Aorta (tissue), 5 donors: ENCODE results near the gene SUN1. TPM values are rescaled to one million over a fixed set of nuclear protein-coding genes. Genes with fewer than 3 reads are reported as not detected.
"Not testable (repeated sequence)": the region's sequence is repeated elsewhere in the genome, so short reads cannot be mapped to it uniquely, and the experiment has no call there.

ENCODE experiments used
- ATAC-seq: fragments of 200-7000 bp; cut with Tn5 transposase; one replicate; pipeline ENCODE4 v1.9.1; 2022; ENCODE audit warnings: moderate library complexity; ENCODE audit not compliant: low FRiP score
- DNase-seq, 2 donors: peaks; one replicate each; pipeline ENCODE4 v3.0.0-alpha.2; 2020
- H3K27ac ChIP-seq, 2 donors: one replicate each; pipeline ENCODE4 v1.5.1; 2013; ENCODE audit warnings: low read length in 2 of 2, mild to moderate bottlenecking in 2 of 2, moderate library complexity in 2 of 2, control low read depth in 1 of 2, inconsistent platforms in 1 of 2, low read depth in 1 of 2
- H3K27me3 ChIP-seq, 2 donors: one replicate each; pipeline ENCODE4 v1.6.1; 2013; ENCODE audit warnings: control low read depth in 1 of 2, low read length in 1 of 2, mild to moderate bottlenecking in 1 of 2, moderate library complexity in 1 of 2; ENCODE audit not compliant: insufficient read depth in 2 of 2, control insufficient read depth in 1 of 2
- H3K36me3 ChIP-seq, 2 donors: one replicate each; pipeline ENCODE4 v1.6.1; 2013; ENCODE audit warnings: control low read depth in 1 of 2, low read length in 1 of 2, mild to moderate bottlenecking in 1 of 2; ENCODE audit not compliant: insufficient read depth in 2 of 2, control insufficient read depth in 1 of 2
- H3K4me1 ChIP-seq, 2 donors: one replicate each; pipeline ENCODE4 v1.6.1; 2013; ENCODE audit warnings: low read length in 2 of 2, control low read depth in 1 of 2, mild to moderate bottlenecking in 1 of 2, moderate library complexity in 1 of 2; ENCODE audit not compliant: insufficient read depth in 2 of 2, control insufficient read depth in 1 of 2
- H3K4me3 ChIP-seq, 2 donors: one replicate each; pipeline ENCODE4 v1.5.1; 2013; ENCODE audit warnings: low read length in 2 of 2, control low read depth in 1 of 2, mild to moderate bottlenecking in 1 of 2
- H3K9me3 ChIP-seq: one replicate; pipeline ENCODE4 v1.6.1; 2013; ENCODE audit warnings: mild to moderate bottlenecking, low read length; ENCODE audit not compliant: control insufficient read depth
- WGBS, 2 donors: extraction: QIAGEN DNeasy Blood & Tissue Kit; methylation state at CpG; one replicate each; pipeline ENCODE4 v1.1.7; 2013; 5-methylcytosine and 5-hydroxymethylcytosine counted together
- intact Hi-C, 2 donors: fragments of 100-400 bp; cut with DNase I; formaldehyde crosslinking; loops; one replicate each; pipeline versions ENCODE4 v1.14.2 to v1.15.0; 2022
- polyA plus RNA-seq, 2 donors: library from polyadenylated mRNA; stranded (reverse); fragments of 200-250 nt; gene quantifications; one replicate each; pipeline ENCODE4 v1.2.3, GENCODE V29; 2013
- total RNA-seq, 2 donors: library from RNA; stranded (reverse); fragmentation: NEBNext Ultra II Directional; extraction: Animal tissue kit (Norgen Biotek cat#: 25700); gene quantifications; one replicate each; pipeline ENCODE4 v1.2.1, GENCODE V29; 2021
- donor health status: healthy with polysubstance abuse.
- donor health status: Bipolar disorder and iron deficiency.
- donor health status: DM: no; HTN: no; CAD: no.
- donor health status: DM: no; HTN: no; CAD: no.
- donor health status: DM: yes; HTN: yes; CAD: no.

Gene SUN1
- total and polyA plus RNA-seq, 4 donors, result 36.3 to 236 (median 160) TPM

- Histone ChIP-seq H3K9me3 (no peaks in the 10 kb centered on the region), H3K27me3 (no peaks in the 10 kb centered on the region), H3K4me3 (no peak overlapping the region), H3K36me3 (peaks cover 0 to 10% of the 10 kb centered on the region in 2 donors), H3K27ac (no peak overlapping the region), H3K4me1 (no peaks in the 10 kb centered on the region)
- DNase-seq, result no peak
- WGBS, 2 donors, result 92 to 95% methylated on average over 15 of the region's 15 CpGs
- intact Hi-C loops, result no loop called here
- no peak for ATAC-seq
Observed at GRCh38 chr7:844514-844913, 12.2 kb downstream of the SUN1 start.

- Histone ChIP-seq H3K4me1 (no peaks in the 10 kb centered on the region), H3K27me3 (no peaks in the 10 kb centered on the region), H3K4me3 (no peak overlapping the region), H3K36me3 (peaks cover 0 to 12% of the 10 kb centered on the region in 2 donors), H3K9me3 (no peaks in the 10 kb centered on the region), H3K27ac (no peak overlapping the region)
- intact Hi-C loops, result no loop called here
- ATAC-seq (no peak), DNase-seq (no peak)
- 88 to 92% methylated on average over 22 of the region's 22 CpGs for WGBS, 2 donors
Observed at GRCh38 chr7:845091-845490, 12.8 kb downstream of the SUN1 start.

GRCh38 chr7:845731-846130, 13.5 kb downstream of the SUN1 start:
- DNase-seq (no peak), ATAC-seq (no peak)
- no peaks in the 10 kb centered on the region for H3K4me1 ChIP-seq
- H3K36me3 ChIP-seq, result peaks cover 0 to 10% of the 10 kb centered on the region in 2 donors
- H3K9me3 ChIP-seq, result no peaks in the 10 kb centered on the region
- H3K4me3 ChIP-seq, result no peak overlapping the region
- H3K27ac ChIP-seq, result no peak overlapping the region
- no peaks in the 10 kb centered on the region for H3K27me3 ChIP-seq
- WGBS, 2 donors, result 89 to 91% methylated on average over 11 of the region's 11 CpGs
- intact Hi-C loops, result no loop called here

- intact Hi-C loops, result not testable (repeated sequence)
Observed at GRCh38 chr7:846958-847650, 14.8 kb downstream of the SUN1 start.

GRCh38 chr7:847728-848127, 15.5 kb downstream of the SUN1 start:
- WGBS, 2 donors, result 94 to 98% methylated on average over 17 to 21 of the region's 28 CpGs
- not testable (repeated sequence) for ATAC-seq

More at GRCh38 chr7:846958-847650, 14.8 kb downstream of the SUN1 start:
- not testable (repeated sequence) for H3K27ac ChIP-seq, H3K27me3 ChIP-seq, H3K9me3 ChIP-seq, ATAC-seq, H3K4me3 ChIP-seq, H3K4me1 ChIP-seq, DNase-seq
- peaks cover 0 to 12% of the 10 kb centered on the region in 2 donors for H3K36me3 ChIP-seq
- 94 to 98% methylated on average over 26 to 33 of the region's 37 CpGs for WGBS, 2 donors

GRCh38 chr7:849145-849544, 16.9 kb downstream of the SUN1 start:
- no peak for ATAC-seq
- no peak overlapping the region for H3K4me3 ChIP-seq
- peaks cover 0 to 17% of the 10 kb centered on the region in 2 donors for H3K36me3 ChIP-seq
- no peak for DNase-seq
- H3K4me1 ChIP-seq, result no peaks in the 10 kb centered on the region
- H3K27ac ChIP-seq, result no peak overlapping the region
- WGBS, 2 donors, result 89 to 92% methylated on average over 14 of the region's 14 CpGs
- intact Hi-C loops, result no loop called here
- H3K27me3 ChIP-seq, result no peaks in the 10 kb centered on the region
- H3K9me3 ChIP-seq, result no peaks in the 10 kb centered on the region

More at GRCh38 chr7:847728-848127, 15.5 kb downstream of the SUN1 start:
- H3K9me3 ChIP-seq, H3K27ac ChIP-seq, H3K27me3 ChIP-seq, intact Hi-C loops, H3K4me3 ChIP-seq, H3K4me1 ChIP-seq, DNase-seq: not testable (repeated sequence)
- H3K36me3 ChIP-seq, result peaks cover 0 to 12% of the 10 kb centered on the region in 2 donors

- intact Hi-C loops, result no loop called here
- no peaks in the 10 kb centered on the region for H3K27me3 ChIP-seq
- H3K36me3 ChIP-seq, result peaks cover 0 to 19% of the 10 kb centered on the region in 2 donors
- WGBS, 2 donors, result 92% methylated on average over 19 of the region's 19 CpGs
- ATAC-seq (no peak), DNase-seq (no peak)
- no peaks in the 10 kb centered on the region for H3K4me1 ChIP-seq
- H3K4me3 ChIP-seq, result no peak overlapping the region
- no peak overlapping the region for H3K27ac ChIP-seq
- H3K9me3 ChIP-seq, result no peaks in the 10 kb centered on the region
Observed at GRCh38 chr7:849781-850180, 17.5 kb downstream of the SUN1 start.

GRCh38 chr7:851204-851603, 18.9 kb downstream of the SUN1 start:
- Histone ChIP-seq H3K27me3 (no peaks in the 10 kb centered on the region), H3K4me1 (no peaks in the 10 kb centered on the region), H3K9me3 (no peaks in the 10 kb centered on the region), H3K4me3 (no peak overlapping the region), H3K27ac (no peak overlapping the region), H3K36me3 (peaks cover 0 to 18% of the 10 kb centered on the region in 2 donors)
- intact Hi-C loops, result no loop called here
- ATAC-seq (no peak), DNase-seq (no peak)
- 83 to 86% methylated on average over 14 of the region's 14 CpGs for WGBS, 2 donors

- ATAC-seq, result no peak
- no peak for DNase-seq
- intact Hi-C loops, result no loop called here
- H3K4me3 ChIP-seq, result no peak overlapping the region
- no peaks in the 10 kb centered on the region for H3K4me1 ChIP-seq
- H3K36me3 ChIP-seq, result peaks cover 0 to 20% of the 10 kb centered on the region in 2 donors
- no peaks in the 10 kb centered on the region for H3K9me3 ChIP-seq
- 87 to 88% methylated on average over 33 of the region's 33 CpGs for WGBS, 2 donors
- no peak overlapping the region for H3K27ac ChIP-seq
- H3K27me3 ChIP-seq, result no peaks in the 10 kb centered on the region
Observed at GRCh38 chr7:853366-854117, 21.3 kb downstream of the SUN1 start.
